SK-N-SH treated with all-trans-retinoic acid at 6 μM for 48 hours (cell line): ENCODE results near the gene RTL10.

Experiments used
- ATAC-seq: fragments of 200-7000 bp; cut with Tn5 transposase; 3 replicates; pipeline ENCODE4 v1.9.1; 2020; ENCODE audit warnings: mild to moderate bottlenecking, moderate library complexity
- ARNTL ChIP-seq: fragments of 450-650 bp; formaldehyde crosslinking; IDR thresholded peaks from 2 replicates; pipeline ENCODE4 v1.5.0; 2020; ENCODE audit warnings: low read depth, mild to moderate bottlenecking, moderate library complexity, borderline replicate concordance
- BACH2 ChIP-seq: fragments of 250-450 bp; sonication (Bioruptor Pico); IDR thresholded peaks from 2 replicates; pipeline ENCODE4 v1.9.0; 2021; ENCODE audit warnings: mild to moderate bottlenecking, borderline replicate concordance
- CSDC2 ChIP-seq: fragments of 250-450 bp; sonication (Bioruptor Pico); IDR thresholded peaks from 2 replicates; pipeline ENCODE4 v1.5.0; 2020; ENCODE audit warnings: mild to moderate bottlenecking, moderate library complexity
- CSRNP3 ChIP-seq: fragments of 250-450 bp; sonication (Bioruptor Pico); IDR thresholded peaks from 2 replicates; pipeline ENCODE4 v1.5.1; 2021; ENCODE audit warnings: mild to moderate bottlenecking, moderate library complexity
- ESRRG ChIP-seq: fragments of 250-450 bp; sonication (Bioruptor Pico); IDR thresholded peaks from 2 replicates; pipeline ENCODE4 v1.6.1; 2021; ENCODE audit warnings: mild to moderate bottlenecking
- GLIS3 ChIP-seq: fragments of 250-450 bp; sonication (Bioruptor Pico); IDR thresholded peaks from 2 replicates; pipeline ENCODE4 v1.5.0; 2020; ENCODE audit warnings: mild to moderate bottlenecking, moderate library complexity
- ISL1 ChIP-seq: fragments of 250-450 bp; sonication (Bioruptor Pico); IDR thresholded peaks from 2 replicates; pipeline ENCODE4 v2.1.2; 2022; ENCODE audit warnings: mild to moderate bottlenecking, moderate library complexity
- OSR1 ChIP-seq: fragments of 250-450 bp; sonication (Bioruptor Pico); IDR thresholded peaks from 2 replicates; pipeline ENCODE4 v1.8.0; 2022; ENCODE audit warnings: moderate library complexity, mild to moderate bottlenecking, inconsistent platforms
- PATZ1 ChIP-seq: fragments of 250-450 bp; sonication (Bioruptor Pico); IDR thresholded peaks from 2 replicates; pipeline ENCODE4 v1.8.0; 2020; ENCODE audit warnings: mild to moderate bottlenecking, moderate library complexity, borderline replicate concordance
- PPARA ChIP-seq: fragments of 250-450 bp; sonication (Bioruptor Pico); IDR thresholded peaks from 2 replicates; pipeline ENCODE4 v1.5.0; 2020; ENCODE audit warnings: mild to moderate bottlenecking, borderline replicate concordance
- RARB ChIP-seq: fragments of 250-450 bp; sonication (Bioruptor Pico); IDR thresholded peaks from 2 replicates; pipeline ENCODE4 v1.8.0; 2021; ENCODE audit warnings: mild to moderate bottlenecking, moderate library complexity
- SNAI2 ChIP-seq: fragments of 250-450 bp; sonication (Bioruptor Pico); IDR thresholded peaks from 2 replicates; pipeline ENCODE4 v1.5.0; 2020; ENCODE audit warnings: mild to moderate bottlenecking, moderate library complexity
- TCF4 ChIP-seq: fragments of 250-450 bp; sonication (Bioruptor Pico); IDR thresholded peaks from 2 replicates; pipeline ENCODE4 v1.8.0; 2021; ENCODE audit warnings: mild to moderate bottlenecking, moderate library complexity, borderline replicate concordance
- TOX ChIP-seq: fragments of 250-450 bp; sonication (Bioruptor Pico); IDR thresholded peaks from 2 replicates; pipeline ENCODE4 v1.8.0; 2021; ENCODE audit warnings: mild to moderate bottlenecking, moderate library complexity, borderline replicate concordance
- TSHZ2 ChIP-seq: fragments of 250-450 bp; sonication (Bioruptor Pico); IDR thresholded peaks from 2 replicates; pipeline ENCODE4 v1.5.0; 2020; ENCODE audit warnings: mild to moderate bottlenecking, moderate library complexity
- ZFP3 ChIP-seq: fragments of 250-450 bp; sonication (Bioruptor Pico); IDR thresholded peaks from 2 replicates; pipeline ENCODE4 v1.5.0; 2020; ENCODE audit warnings: mild to moderate bottlenecking, moderate library complexity
- ZFP30 ChIP-seq: fragments of 450-650 bp; formaldehyde crosslinking; IDR thresholded peaks from 2 replicates; pipeline ENCODE4 v1.5.0; 2022; ENCODE audit warnings: mild to moderate bottlenecking, moderate library complexity
- ZNF565 ChIP-seq: fragments of 450-650 bp; formaldehyde crosslinking; conservative IDR thresholded peaks from 2 replicates; pipeline ENCODE4 v1.5.0; 2020; ENCODE audit warnings: low read depth, mild to moderate bottlenecking, moderate library complexity
- TF ChIP-seq, protein P1 (sequence below): fragments of 250-450 bp; sonication (Bioruptor Pico); IDR thresholded peaks from 2 replicates; pipeline ENCODE4 v1.5.1; 2020; ENCODE audit warnings: low read depth, mild to moderate bottlenecking, moderate library complexity

Gene RTL10

GRCh38 chr22:19825904-19826618 lies 28.6 kb downstream of the RTL10 start (continued):
- TF ChIP-seq TSHZ2 (no peak), ARNTL (CRISPR knock-in tag) (no peak), TCF4 (CRISPR knock-in tag) (no peak)

DNA sequence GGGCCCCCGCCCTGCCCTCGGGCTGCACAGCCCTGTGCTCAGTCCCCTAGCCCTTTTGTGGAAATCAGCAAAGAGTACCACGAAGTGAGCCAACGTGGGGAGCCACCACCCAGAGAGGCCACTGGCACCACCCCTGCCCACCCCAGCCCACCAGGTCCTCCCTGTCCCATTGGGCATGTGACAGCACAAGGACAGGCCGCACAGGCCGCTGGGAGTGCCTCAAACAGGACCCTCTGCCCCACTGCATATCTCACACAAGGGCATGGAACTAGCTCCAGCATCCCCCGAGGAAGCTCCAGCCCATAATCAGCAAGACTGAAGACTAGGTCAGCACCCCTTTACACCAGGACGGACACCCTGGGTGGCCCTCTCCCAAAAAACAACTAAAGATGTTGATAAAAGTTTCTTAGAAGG lies 29.7 kb downstream of the RTL10 start:
- no peak for TF ChIP-seq TSHZ2
- TF ChIP-seq CSRNP3 (CRISPR knock-in tag), result no peak
- TF ChIP-seq BACH2 (CRISPR knock-in tag), result no peak
- TF ChIP-seq ZFP30 (CRISPR knock-in tag), result no peak
- no peak for TF ChIP-seq ARNTL (CRISPR knock-in tag)
- no peak for TF ChIP-seq RARB (CRISPR knock-in tag)
- no peak for TF ChIP-seq OSR1

GRCh38 chr22:19824212-19824925 lies 30.3 kb downstream of the RTL10 start:
- ATAC-seq, result 0 out of 3 replicates have a peak, but pooled peaks have one; percentile 29
- peak; percentile 65 for TF ChIP-seq ISL1
- no peak for TF ChIP-seq BACH2 (CRISPR knock-in tag)
- no peak for TF ChIP-seq SNAI2 (CRISPR knock-in tag)
- TF ChIP-seq PPARA (CRISPR knock-in tag), result no peak
- TF ChIP-seq, protein P1, sequence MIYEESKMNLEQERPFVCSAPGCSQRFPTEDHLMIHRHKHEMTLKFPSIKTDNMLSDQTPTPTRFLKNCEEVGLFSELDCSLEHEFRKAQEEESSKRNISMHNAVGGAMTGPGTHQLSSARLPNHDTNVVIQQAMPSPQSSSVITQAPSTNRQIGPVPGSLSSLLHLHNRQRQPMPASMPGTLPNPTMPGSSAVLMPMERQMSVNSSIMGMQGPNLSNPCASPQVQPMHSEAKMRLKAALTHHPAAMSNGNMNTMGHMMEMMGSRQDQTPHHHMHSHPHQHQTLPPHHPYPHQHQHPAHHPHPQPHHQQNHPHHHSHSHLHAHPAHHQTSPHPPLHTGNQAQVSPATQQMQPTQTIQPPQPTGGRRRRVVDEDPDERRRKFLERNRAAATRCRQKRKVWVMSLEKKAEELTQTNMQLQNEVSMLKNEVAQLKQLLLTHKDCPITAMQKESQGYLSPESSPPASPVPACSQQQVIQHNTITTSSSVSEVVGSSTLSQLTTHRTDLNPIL (CRISPR knock-in tag), result 0 out of 2 replicates have a peak, but pooled peaks have one; percentile 64
- no peak for TF ChIP-seq ZFP3 (CRISPR knock-in tag)
- TF ChIP-seq TCF4 (CRISPR knock-in tag), result no peak
- TF ChIP-seq CSDC2 (CRISPR knock-in tag), result no peak
- TF ChIP-seq ZNF565, result no peak
- TF ChIP-seq GLIS3 (CRISPR knock-in tag), result no peak

More for the DNA sequence above, 29.7 kb downstream of the RTL10 start:
- ATAC-seq, result no peak

- ATAC-seq, result no peak
- no peak for TF ChIP-seq ARNTL (CRISPR knock-in tag)
- TF ChIP-seq PPARA (CRISPR knock-in tag), result no peak
- TF ChIP-seq ISL1, result no peak
- no peak for TF ChIP-seq GLIS3 (CRISPR knock-in tag)
- TF ChIP-seq ZFP30 (CRISPR knock-in tag), result no peak
- no peak for TF ChIP-seq TSHZ2
- TF ChIP-seq ZFP3 (CRISPR knock-in tag), result no peak
- no peak for TF ChIP-seq TOX (CRISPR knock-in tag)
- no peak for TF ChIP-seq ESRRG (CRISPR knock-in tag)
- no peak for TF ChIP-seq PATZ1 (CRISPR knock-in tag)
Measured at GRCh38 chr22:19823902-19824211, 30.8 kb downstream of the RTL10 start.
